Renal cortical epithelial cell (primary cell): ENCODE data around the gene COL4A3. TPM values are rescaled to one million over a fixed set of nuclear protein-coding genes. Genes with fewer than 3 reads are reported as not detected.

Source experiments
- DNase-seq: peaks from one replicate; pipeline ENCODE4 v3.0.0-alpha.2; 2011; ENCODE audit warnings: low read depth
- total RNA-seq: library from RNA; depleted of rRNA; stranded (reverse); fragments of >200 nt; gene quantifications from 2 replicates; pipeline ENCODE4 v1.2.3, GENCODE V29; 2014

COL4A3 gene
- total RNA-seq, result 1.7 and 30.8 TPM in 2 replicates

DNA sequence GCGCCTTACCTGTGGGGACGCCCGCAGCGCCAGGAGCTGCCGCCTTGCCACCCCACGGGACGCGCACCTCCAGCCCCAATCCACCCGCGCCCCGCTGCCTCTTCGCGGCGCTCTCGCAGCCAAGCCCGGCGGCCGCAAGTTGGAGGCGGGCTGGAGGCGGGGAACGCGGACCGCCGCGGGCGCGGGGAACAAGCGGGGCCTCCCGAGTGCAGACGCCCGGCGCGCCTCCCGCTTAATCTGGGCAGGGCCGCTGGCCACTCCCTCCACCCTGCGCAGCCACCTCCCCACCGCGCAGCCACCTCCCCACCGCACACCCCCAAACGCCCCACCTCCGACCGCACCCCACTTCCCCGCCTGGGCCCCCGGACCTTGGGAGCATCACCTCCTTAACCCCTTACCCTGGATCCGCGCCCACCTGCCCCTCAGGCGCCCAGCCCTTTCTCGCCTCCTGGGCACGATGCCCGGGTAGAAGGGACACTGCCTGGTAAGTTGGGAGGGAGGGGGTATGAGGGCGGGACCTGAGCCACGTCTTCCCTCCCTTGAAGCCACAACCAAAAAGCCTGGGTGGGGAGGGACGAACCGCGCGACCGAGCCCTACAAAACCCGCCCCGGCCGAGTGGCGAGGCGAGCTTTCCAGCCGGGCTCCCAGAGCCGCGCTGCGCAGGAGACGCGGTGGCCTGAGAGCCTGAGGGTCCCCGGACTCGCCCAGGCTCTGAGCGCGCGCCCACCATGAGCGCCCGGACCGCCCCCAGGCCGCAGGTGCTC lies at the start of gene COL4A3, which contains the start of gene COL4A4:
TSS of gene COL4A3 (plus strand) at position 627 of the 765 bp plus-strand sequence. CDS start at position 730, 103 bp downstream.
TSS of gene COL4A4 (minus strand) at position 208 of the 765 bp plus-strand sequence. CDS start 16,722 bp downstream, outside the sequence.
- peak; percentile 27 for DNase-seq

- DNase-seq, result no peak
These were observed 48.7 kb upstream of the COL4A3 start for GRCh38 chr2:227115761-227116160.

- no peak for DNase-seq
These were observed 47.4 kb upstream of the COL4A3 start for GRCh38 chr2:227117027-227117426.

DNA sequence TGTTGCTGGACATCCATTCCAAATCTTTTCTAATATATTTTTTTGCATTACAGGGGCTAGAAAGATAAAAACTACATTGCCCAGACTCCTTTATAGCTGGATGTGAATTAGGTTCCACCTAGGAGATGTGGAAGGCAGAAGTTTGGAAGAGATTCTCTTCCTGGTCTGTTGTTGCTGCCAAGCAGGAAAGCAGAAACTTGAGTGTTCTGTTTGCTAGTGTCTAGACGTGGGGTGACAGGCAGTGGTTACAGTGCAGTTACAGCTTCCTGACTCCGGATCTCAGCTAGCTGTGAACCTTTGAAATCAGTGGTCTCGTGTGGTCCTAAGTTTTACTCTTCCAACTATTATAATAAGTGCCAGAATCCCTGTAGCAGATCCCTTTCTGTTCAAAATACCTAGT lies 46.6 kb upstream of the COL4A3 start:
- no peak for DNase-seq

GRCh38 chr2:227118353-227118752 lies 46.1 kb upstream of the COL4A3 start:
- no peak for DNase-seq

DNA sequence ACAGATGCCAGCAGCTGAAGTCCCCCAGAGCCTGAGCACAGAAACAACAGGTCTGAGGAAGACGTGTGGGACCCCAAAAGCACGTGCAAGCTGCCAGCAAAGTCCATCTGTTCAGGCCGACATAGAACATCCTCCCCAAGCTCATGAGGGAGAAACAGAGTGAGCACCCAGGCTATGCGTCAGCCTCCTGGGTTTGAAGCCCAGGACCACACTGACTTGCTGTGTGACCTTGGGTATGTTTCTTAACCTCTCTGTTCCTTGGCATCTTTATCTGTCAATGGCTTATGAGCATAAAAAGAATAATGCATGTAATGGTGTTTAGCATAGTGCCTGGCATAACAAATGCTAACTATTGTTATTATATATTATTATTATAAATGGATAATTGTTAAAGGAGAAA lies 40.7 kb upstream of the COL4A3 start:
- DNase-seq, result no peak

- no peak for DNase-seq
These were observed 39.6 kb upstream of the COL4A3 start for GRCh38 chr2:227124811-227125210.

DNA sequence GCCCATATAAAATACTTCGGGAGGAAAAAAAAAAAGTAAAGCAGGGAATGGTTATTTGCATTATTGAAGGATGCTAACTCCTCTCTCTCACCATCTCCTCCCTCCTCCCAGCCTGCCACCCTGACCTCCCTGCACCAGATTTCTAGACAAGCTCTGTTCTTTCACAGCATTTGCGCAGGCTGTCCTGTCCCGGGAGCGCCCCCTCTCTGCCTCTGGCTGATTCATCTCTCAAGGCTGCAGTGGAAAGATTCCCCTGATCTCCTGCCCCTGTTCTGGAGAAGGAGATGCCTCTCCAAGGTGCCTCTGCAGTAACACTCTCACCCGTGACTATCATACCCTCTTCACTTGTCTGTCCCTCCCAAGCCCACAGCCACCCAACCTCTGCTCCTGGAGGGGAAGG lies 38.9 kb upstream of the COL4A3 start:
- DNase-seq, result no peak

DNA sequence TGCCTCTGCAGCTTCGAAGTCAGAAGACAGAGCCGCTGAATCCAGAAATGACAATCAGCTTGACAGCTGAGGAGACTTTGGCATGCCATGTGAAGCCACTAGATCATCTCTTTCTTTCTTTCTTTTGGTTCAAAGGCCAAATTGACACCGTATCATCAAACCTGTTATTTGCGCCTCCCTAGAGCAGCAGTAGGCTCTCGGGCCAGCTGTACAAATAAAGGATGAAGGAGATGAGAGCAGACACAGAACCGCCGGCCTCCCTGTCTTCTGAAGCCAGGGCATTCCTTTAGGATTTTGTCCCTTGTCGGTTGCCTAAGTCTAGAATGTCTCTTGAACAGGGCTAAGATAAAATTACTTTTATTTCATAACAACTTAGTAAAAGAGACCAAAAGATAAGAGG lies 37.2 kb upstream of the COL4A3 start:
- no peak for DNase-seq

GRCh38 chr2:227130636-227131035 lies 33.8 kb upstream of the COL4A3 start:
- no peak for DNase-seq

- DNase-seq, result no peak
These were observed 31.4 kb upstream of the COL4A3 start for GRCh38 chr2:227132986-227133385.

DNA sequence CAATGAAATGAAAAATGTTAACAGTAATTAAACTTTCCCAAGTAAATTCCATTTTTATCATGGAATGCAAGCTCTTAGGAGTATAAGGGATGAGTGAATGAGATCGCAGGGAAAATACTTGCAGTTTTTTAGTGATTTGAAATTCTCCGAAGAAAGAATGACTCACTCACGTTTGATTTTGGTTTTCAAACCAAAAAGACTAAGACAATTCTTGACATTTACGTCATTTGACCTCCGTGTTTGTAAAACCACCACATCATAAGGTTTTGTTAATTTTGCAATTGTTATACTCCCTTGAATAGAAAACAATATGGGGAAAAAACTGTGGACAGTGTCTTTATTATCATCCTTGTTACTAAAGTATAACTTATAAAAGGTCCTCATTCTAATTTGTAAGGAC lies 29.8 kb upstream of the COL4A3 start:
- no peak for DNase-seq

DNA sequence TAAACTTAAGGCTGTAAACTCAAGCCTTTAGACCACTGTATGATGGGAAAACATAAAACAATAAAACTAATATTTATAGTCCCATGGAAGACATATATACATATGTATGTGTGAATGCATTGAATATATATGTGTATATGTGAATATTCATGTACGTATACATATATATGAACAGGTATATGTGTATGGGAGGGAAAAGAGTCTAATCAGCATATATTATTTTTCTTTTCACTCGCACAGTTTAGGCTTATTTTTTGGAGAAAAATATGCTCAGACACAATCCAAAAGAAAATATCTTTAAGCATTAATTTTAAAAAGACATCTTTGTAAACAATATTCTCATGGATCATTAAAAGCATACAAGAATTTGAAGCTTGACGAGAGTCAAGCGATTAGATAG lies 23.1 kb upstream of the COL4A3 start:
- no peak for DNase-seq

- no peak for DNase-seq
These were observed 20.5 kb upstream of the COL4A3 start for GRCh38 chr2:227143895-227144294.

- DNase-seq, result no peak
These were observed 18.0 kb upstream of the COL4A3 start for GRCh38 chr2:227146456-227146855.

DNA sequence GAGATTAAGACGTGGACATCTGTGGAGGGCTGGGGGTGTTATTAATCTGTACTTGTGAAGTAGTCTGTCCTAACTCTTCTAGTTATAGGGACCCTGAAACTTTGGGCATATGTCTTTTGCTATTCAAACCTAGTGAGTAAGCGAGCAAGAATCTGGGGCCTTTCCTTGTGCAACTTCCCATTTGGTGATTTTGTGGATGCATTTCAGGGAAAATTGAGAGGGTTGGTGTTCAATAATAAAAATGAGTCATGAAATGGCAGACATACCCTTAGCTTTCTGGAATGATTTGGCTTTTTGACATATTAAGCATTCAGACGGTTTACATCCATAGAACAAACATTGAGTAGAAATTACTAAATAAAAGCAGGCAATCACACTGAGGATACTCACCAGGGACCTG lies 17.4 kb upstream of the COL4A3 start:
- DNase-seq, result peak; percentile 19

GRCh38 chr2:227148106-227148505 lies 16.3 kb upstream of the COL4A3 start:
- DNase-seq, result no peak

GRCh38 chr2:227150222-227150936 lies 14.0 kb upstream of the COL4A3 start:
- DNase-seq, result no peak

GRCh38 chr2:227152093-227152766 lies 12.2 kb upstream of the COL4A3 start:
- no peak for DNase-seq

DNA sequence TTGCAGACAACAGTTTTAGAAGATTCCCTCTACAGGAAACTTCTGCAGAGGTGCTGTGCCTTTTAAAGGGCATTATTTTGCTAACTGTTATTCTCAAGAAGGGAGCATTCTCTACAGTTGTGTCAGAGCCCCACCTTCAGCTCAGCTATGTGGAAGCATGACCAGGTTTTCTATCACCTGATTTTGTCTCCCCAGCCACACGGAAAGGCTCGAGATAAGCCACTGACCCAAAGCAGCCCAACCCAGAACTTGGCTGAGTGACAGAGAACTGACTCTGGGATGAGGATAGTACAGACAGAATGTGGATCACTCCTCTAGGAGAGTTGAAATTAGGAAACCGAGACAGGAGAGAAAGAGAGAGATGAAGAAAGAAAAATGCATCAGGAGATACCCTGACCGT lies 11.1 kb upstream of the COL4A3 start:
- peak; percentile 72 for DNase-seq

DNA sequence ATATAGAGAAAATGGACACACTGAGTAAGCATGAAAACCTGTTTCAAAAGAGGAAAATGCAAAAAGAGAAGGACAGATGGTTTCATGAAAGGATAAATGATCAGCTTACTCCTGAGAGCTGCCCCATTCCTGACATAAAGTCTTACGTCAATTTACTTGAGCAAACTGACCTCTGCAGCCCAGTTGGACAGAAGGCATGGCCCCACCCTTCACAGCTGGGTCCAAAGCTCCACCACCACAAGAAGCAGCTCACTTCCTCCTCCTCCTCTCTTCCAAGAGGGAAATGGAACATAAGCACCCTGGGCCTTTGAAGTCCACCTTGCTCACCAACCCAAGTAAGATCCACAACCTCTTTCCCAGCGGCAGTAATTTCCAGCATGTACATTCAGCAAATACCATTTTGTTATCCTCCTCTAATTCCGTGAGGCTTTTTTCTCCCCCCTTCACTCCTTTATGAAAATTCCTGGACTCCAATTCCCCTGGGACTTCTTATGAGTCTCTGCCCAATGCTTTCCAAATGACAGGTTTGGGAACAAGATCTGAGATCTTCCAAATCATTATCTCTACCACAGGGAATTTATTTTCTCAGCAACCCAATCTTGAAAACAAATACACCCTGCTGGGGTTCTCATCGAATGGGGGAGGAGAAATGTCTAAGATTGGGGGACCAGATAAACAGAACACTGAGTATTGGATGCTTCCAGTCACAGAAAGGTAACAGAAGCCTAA lies 10.5 kb upstream of the COL4A3 start:
- DNase-seq, result peak; percentile 42
